GM12873 (cell line): ENCODE data around the gene TTC4.

Experiments
- CTCF ChIP-seq: IDR thresholded peaks from 2 replicates; pipeline ENCODE4 v1.5.1; 2012; ENCODE audit warnings: low read depth, mild to moderate bottlenecking, moderate library complexity, low read length, control low read depth; ENCODE audit not compliant: insufficient read depth; ENCODE audit errors: missing control alignments

TTC4 gene

GRCh38 chr1:54745274-54745673 lies 29.6 kb downstream of the TTC4 start:
- TF ChIP-seq CTCF = no peak

- TF ChIP-seq CTCF = no peak
Observed at GRCh38 chr1:54745864-54746263, 30.2 kb downstream of the TTC4 start.

GRCh38 chr1:54748094-54748835 lies 32.6 kb downstream of the TTC4 start:
- TF ChIP-seq CTCF = no peak

DNA sequence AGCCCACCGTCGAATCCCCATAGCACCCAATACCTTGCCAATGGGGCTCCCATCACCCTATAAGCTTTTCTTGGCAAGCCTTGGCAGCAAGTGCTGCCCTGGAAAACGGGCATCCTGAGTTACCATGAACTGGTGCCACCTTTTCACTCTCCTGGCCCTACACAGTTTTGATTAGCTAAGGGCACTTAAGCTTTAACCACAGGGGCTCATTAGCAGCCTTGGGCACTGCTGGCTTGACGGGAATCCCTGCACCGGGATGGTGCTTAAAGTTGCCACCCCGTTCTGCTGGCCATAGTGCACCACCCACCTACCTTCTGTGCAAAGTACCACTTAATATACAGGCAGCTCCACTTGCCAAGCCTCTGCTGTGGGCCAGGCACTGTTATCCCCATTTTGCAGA lies 34.9 kb downstream of the TTC4 start:
- TF ChIP-seq CTCF = no peak

DNA sequence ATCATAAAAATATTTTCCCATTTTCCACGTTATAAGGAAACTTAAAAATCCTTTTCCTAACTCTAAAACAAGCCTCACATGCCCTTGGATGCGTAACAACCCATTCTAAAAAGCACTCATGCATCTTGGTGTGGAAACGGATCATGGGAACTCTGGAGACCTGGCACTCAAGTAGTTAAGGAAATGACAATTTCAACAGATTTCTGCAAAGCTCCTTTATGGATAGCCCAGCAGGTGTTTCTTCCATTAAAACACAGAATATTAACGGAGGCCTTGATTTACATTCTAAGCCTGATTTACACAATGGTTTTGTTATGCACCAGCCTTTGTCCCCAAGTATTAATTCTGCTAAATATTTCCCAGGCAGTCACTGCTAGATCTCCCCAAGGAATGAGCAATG lies 35.8 kb downstream of the TTC4 start:
- TF ChIP-seq CTCF = no peak

DNA sequence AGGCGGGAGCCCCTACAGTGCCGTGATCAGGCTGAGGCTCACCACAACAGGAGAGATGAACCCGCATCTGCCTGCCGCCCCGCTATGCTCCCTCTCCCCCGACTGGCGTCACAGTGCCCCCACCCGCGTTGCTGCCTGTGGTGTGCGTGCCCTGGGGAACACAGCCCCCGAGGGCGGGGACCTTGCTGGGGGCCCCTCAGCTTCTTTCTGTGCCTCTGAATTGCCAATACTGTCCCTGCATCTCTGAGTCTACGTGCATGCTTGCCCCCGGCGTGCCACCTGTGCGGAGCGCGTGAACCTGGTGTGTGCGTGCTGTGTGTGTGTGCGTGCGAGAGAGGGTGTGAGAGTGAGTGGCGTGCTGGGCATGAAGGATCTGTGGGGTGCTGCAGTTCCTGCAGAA lies 38.4 kb downstream of the TTC4 start:
- TF ChIP-seq CTCF = no peak

DNA sequence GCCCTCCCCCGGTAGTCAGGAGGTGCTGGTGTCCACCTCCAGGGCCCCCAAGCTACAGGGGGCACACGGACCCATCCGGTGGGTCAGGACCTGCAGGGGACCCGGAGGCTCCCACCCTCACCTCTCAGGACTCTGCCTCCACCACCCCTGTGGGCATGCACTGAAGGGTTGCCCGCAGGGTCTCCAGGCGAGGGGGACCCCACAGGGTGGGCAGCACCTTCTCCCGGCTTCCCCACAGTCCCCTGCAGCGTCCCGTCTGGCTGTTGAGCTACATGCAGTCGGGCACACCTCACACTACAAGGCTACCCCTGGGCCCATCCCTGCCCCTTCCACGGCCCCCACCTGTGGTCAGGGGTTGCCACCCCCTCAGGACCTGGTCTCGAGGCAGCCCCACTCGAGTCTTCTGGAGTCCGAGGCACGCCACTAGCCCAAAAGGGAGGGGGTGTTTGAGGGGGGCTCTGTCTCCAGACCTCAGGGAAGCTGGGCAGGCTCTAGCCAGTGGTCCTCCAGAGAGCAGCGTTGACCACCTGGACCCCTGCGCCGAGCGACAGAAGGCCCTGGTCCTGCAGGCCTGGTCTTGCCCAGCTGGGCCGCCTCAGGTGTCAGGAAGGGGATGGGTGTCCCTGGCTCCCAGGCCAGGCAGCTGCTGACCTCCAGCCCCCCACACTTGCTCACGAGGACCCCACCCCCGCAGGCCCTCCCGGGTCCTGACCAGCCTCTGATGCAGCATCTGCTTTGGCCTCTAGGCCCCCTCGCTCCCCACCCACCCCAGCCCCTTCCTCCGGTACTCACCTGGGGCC lies 39.0 kb downstream of the TTC4 start:
- no peak for TF ChIP-seq CTCF
